Globus pallidus (tissue), 1 donor: ENCODE measurements around the gene DVL1.

ENCODE experiments used
- DNase-seq: peaks from one replicate; pipeline ENCODE4 v3.0.0-alpha.2; 2015; ENCODE audit warnings: low spot score

DVL1 gene

DNA sequence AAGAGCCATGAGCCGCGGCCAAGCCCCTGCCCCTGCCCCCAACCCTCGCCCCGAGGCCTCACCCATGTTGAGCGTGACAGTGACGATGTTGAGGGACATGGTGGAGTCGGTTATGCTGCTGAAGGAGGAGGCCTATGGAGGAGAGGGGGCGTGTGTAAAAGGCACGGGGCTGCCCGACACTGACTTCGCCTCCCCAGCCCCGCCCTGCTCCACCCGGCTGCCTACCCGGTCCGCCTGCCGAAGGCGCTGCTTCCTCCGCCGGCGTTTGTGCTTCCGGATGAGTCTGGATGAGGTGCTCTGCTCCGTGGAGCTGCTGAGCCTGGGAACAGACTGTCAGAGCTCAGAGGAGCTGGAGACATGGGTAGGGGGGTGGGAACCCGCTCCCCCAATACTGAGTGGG lies 9.0 kb downstream of the DVL1 start:
- no peak for DNase-seq

DNA sequence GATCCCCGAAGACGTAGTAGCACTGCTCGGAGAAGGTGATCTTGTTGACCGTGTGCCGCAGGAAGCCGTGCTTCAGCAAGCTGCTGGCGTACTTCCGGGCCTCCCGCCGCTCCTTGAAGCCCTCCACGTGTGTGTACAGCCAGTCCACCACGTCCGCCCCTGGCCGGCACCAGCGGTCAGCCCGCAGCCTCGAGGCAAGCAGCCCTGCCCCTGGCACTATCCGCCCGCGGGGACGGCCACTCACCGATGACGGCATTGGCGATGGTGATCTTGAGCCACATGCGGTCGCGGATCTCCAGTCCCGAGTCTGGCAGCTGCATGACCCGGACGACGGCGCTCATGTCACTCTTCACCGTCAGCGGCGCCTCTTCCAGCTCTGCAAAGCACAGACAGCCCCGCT lies 10.9 kb downstream of the DVL1 start:
- DNase-seq: no peak

DNA sequence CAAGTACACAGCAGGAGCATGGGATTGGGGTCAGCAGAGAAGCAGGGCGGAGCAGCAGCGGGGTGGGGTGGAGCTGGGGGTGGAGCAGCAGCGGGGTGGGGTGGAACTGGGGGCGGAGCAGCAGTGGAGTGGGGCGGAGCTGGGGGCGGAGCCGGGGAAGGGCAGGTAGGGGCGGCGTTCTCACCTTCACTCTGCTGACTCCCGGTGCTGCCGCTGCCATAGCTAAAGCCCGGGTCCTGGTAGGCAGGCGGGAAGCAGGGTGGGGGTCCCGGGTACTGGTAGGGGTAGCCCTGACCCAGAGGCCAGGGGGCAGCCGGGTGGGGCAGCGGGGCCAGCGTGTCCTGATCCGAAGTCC lies 11.4 kb downstream of the DVL1 start:
- no peak for DNase-seq

DNA sequence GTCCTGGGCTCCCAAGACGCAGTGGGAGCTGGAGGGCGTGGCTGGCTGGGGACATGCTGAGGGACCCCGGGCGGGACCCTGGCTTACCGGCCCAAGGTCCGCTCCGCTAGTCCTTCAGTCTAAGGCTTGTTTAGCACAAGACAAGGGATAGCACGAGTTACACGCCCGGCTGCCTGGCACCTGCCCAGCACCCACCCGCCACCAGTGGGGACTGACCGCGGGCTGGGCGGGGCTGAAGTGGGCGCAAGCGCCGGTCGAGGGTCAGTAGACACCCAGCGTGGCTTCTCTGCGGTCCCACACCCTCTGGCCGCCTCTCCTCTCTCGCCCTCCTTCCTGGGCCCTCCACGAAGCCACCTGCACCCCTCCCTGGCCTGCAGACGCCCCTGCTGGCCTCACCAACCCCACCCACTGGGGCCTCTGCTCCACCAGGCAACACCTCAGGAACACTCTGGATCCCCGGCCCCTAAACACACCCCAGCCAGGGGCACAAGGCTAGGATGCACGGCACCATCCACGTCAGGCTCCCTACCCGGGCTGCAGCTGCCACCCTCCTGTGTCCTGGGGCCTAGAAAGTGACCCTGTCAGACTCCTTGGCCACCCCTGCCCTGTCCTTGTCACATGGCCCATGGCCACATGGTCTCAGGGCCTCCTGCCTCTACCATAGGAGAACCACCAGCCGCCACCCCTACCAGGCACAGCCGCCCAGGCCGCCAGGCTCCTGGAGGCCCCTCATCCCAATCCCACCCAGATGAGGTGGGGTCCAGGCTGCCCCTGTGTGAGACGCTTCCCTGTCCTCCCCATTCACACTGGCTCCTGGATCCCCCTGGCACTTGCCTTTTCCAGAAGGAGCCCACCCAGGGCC lies 12.1 kb downstream of the DVL1 start:
- no peak for DNase-seq

DNA sequence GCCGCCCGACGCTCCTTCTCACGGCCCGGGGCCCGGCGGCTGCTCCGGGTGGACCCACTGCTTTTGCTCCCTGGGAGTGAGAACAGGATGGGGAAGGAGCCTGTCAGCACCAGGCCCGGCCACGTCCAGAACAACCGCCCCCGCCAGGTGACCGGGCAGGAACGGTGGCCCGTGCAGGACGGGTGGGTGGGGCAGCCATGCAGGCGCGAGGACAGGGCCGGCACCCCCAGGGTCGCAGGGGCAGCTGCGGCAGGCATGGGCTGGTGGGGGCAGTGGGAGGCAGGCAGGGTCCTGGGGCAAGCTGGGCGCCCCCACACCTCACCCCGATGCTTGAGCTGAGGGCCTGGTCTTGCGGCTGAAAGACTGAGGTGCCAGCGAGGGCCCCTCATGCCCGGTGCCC lies 12.8 kb downstream of the DVL1 start:
- no peak for DNase-seq

DNA sequence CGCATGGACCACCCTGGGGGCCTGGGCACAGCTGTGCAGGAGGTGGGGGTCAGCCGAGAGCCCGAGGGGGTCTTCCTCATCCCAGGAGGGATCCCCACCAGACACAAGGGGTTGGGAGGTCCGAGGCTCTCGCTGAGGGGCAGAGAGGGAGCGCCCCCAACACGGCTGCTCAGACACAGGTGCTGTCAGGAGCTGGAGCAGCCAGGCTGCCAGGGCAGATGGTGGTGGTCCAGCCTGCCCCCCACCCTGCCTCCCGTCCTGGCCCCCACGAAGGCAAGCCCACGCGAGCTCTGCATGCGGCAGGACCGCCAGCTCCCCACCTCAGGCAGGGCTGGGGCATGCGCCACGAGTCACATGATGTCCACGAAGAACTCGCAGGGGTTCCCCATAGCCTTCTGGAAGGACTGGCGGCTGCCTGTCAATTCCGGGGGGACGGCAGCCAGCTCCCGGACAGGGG lies 13.4 kb downstream of the DVL1 start:
- no peak for DNase-seq

DNA sequence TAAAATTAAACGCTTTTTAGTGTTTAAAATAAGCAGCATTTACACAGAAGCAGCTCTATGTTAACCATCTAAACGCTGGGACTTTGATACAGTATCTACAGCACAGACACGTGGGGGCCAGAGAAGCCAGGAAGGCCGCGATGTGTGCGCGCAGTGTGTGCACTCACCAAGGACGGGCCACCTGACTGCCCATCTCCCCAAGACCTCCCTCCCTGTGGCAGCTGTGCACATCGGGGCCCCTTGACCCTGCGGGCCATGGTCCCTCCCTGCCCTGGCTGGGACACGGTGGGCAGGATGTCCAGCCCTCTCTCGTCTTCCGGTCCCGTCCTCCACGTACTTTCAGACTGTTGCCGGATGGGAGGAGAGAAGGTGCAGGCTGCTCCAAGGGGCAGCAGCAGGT lies 13.9 kb downstream of the DVL1 start:
- DNase-seq: no peak

DNA sequence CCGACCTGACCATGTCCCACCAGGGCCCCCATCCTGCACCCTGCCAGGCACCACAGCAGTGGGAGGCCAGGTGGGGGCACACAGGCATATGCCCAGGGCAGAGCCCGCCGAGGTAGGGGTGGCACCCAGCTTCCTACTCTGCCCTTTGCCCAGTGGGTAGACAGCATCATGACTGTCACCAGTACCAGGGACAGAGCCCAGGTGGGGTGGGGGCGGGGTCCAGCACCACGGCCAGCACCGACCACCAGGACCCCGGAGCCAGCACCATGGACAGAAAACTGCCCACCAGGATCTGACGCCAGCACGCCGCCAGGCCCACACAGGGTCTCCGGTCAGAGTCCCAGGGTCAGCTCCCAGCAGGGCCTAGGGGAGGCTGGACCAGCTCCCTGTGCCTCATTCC lies 14.4 kb downstream of the DVL1 start:
- DNase-seq: no peak

DNA sequence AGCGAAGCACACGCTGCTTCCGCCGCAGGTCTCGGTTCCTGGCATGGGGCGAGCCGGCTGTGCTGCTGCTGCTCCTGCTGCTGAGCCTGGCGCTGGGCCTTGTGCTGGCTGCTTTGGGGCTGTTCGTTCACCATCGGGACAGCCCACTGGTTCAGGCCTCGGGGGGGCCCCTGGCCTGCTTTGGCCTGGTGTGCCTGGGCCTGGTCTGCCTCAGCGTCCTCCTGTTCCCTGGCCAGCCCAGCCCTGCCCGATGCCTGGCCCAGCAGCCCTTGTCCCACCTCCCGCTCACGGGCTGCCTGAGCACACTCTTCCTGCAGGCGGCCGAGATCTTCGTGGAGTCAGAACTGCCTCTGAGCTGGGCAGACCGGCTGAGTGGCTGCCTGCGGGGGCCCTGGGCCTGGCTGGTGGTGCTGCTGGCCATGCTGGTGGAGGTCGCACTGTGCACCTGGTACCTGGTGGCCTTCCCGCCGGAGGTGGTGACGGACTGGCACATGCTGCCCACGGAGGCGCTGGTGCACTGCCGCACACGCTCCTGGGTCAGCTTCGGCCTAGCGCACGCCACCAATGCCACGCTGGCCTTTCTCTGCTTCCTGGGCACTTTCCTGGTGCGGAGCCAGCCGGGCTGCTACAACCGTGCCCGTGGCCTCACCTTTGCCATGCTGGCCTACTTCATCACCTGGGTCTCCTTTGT lies 15.5 kb downstream of the DVL1 start:
- DNase-seq: no peak

DNA sequence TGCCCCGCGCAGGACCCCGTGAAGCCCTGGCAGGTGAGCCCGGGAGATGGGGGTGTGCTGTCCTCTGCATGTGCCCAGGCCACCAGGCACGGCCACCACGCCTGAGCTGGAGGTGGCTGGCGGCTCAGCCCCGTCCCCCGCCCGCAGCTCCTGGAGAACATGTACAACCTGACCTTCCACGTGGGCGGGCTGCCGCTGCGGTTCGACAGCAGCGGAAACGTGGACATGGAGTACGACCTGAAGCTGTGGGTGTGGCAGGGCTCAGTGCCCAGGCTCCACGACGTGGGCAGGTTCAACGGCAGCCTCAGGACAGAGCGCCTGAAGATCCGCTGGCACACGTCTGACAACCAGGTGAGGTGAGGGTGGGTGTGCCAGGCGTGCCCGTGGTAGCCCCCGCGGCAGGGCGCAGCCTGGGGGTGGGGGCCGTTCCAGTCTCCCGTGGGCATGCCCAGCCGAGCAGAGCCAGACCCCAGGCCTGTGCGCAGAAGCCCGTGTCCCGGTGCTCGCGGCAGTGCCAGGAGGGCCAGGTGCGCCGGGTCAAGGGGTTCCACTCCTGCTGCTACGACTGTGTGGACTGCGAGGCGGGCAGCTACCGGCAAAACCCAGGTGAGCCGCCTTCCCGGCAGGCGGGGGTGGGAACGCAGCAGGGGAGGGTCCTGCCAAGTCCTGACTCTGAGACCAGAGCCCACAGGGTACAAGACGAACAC lies 16.3 kb downstream of the DVL1 start:
- no peak for DNase-seq

DNA sequence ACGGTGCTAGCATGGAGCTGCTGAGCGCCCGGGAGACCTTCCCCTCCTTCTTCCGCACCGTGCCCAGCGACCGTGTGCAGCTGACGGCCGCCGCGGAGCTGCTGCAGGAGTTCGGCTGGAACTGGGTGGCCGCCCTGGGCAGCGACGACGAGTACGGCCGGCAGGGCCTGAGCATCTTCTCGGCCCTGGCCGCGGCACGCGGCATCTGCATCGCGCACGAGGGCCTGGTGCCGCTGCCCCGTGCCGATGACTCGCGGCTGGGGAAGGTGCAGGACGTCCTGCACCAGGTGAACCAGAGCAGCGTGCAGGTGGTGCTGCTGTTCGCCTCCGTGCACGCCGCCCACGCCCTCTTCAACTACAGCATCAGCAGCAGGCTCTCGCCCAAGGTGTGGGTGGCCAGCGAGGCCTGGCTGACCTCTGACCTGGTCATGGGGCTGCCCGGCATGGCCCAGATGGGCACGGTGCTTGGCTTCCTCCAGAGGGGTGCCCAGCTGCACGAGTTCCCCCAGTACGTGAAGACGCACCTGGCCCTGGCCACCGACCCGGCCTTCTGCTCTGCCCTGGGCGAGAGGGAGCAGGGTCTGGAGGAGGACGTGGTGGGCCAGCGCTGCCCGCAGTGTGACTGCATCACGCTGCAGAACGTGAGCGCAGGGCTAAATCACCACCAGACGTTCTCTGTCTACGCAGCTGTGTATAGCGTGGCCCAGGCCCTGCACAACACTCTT lies 17.0 kb downstream of the DVL1 start:
- DNase-seq: no peak

DNA sequence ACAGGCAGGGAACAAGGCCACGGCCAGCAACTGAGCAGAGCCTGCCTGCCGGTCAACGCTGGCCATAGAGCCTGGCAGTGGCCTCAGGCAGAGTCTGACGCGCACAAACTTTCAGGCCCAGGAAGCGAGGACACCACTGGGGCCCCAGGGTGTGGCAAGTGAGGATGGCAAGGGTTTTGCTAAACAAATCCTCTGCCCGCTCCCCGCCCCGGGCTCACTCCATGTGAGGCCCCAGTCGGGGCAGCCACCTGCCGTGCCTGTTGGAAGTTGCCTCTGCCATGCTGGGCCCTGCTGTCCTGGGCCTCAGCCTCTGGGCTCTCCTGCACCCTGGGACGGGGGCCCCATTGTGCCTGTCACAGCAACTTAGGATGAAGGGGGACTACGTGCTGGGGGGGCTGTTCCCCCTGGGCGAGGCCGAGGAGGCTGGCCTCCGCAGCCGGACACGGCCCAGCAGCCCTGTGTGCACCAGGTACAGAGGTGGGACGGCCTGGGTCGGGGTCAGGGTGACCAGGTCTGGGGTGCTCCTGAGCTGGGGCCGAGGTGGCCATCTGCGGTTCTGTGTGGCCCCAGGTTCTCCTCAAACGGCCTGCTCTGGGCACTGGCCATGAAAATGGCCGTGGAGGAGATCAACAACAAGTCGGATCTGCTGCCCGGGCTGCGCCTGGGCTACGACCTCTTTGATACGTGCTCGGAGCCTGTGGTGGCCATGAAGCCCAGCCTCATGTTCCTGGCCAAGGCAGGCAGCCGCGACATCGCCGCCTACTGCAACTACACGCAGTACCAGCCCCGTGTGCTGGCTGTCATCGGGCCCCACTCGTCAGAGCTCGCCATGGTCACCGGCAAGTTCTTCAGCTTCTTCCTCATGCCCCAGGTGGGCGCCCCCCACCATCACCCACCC lies 17.9 kb downstream of the DVL1 start, which contains the start of gene TAS1R3:
Gene TAS1R3 (plus strand): TSS at position 213 of the 898 bp plus-strand sequence. CDS start 66 bp downstream, at position 279.
- DNase-seq: no peak

DNA sequence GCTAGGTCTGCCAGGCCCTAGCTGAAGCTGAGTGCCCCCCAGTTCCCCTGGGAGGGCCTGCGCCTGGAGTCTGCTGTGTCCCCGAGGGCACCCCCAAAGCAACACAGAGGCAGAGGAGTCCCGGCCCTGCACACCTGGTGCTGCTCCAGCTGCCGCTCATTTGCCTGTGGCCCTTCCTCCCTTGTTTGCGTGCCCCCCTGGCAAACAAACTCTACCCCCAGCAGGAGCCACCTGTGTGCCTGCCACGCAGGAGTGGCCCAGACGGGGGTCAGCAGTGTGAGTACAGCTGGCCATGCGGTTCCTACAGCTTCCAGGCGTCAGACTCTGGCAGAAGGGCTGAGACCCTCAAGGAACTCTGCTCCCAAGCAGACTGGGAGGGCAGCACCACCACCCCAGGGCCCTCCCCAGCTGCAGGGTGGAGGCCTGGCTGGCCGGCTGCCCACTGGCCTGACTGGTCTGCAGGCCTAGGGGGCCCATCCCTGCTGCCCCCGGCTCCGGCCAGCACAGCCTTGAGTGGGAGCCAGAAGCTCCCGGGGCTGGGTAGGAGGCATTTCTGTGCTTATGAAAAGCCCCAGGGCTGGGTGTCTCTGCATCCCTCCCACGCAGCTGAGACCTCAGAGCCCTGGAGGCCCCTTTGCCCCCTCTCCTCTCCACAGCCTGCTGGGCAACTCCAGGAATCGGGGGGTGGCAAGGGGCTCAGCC lies 18.7 kb downstream of the DVL1 start:
- no peak for DNase-seq

DNA sequence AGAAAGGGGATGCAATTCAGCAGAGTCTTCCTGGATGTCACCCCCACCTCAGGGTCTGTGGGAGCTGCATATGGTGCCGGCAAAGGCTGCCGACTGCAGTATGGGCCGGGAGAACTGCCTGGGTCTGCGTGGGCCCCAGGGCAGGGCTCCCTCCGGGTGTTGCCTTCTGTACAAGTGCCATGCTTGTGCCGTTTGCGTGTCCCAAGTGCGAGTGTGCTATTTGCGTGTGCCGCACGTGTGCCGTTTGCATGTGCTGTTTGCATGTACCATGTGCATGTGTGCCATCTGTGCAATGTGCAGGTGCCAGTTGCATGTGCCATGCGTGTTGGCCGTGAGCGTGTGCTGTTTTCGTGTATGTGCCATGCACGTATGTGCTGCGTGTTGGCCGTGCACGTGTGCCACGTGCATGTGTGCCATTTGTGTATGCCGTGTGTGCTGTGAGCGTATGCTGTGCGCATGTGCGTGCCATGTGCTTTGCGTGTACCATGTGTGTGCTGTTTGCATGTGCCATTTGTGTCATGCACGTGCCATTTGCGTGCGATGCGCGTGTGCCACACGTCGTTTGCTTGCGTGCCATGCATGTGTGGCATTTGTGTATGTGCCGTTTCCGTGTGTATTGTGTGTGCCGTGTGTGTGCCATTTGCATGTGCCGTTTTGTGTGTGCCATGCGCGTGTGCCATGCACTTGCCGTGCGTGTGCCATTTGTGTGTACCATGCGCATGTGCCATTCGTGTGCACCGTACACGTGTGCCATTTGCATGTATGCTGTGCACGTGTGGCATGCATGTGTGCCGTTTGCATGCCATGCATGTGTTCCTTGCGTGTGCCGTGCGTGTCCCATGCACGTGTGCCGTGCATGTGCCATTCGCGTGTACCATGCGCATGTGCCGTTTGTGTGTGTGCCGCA lies 19.7 kb downstream of the DVL1 start:
- no peak for DNase-seq

DNA sequence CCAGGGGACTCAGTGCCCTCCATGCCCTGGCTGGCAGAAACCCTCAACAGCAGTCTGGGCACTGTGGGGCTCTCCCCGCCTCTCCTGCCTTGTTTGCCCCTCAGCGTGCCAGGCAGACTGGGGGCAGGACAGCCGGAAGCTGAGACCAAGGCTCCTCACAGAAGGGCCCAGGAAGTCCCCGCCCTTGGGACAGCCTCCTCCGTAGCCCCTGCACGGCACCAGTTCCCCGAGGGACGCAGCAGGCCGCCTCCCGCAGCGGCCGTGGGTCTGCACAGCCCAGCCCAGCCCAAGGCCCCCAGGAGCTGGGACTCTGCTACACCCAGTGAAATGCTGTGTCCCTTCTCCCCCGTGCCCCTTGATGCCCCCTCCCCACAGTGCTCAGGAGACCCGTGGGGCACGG lies 21.0 kb downstream of the DVL1 start:
- no peak for DNase-seq

DNA sequence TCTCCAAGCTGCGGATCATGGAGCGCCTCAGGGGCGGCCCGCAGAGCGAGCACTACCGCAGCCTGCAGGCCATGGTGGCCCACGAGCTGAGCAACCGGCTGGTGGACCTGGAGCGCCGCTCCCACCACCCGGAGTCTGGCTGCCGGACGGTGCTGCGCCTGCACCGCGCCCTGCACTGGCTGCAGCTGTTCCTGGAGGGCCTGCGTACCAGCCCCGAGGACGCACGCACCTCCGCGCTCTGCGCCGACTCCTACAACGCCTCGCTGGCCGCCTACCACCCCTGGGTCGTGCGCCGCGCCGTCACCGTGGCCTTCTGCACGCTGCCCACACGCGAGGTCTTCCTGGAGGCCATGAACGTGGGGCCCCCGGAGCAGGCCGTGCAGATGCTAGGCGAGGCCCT lies 21.9 kb downstream of the DVL1 start:
- DNase-seq: no peak

DNA sequence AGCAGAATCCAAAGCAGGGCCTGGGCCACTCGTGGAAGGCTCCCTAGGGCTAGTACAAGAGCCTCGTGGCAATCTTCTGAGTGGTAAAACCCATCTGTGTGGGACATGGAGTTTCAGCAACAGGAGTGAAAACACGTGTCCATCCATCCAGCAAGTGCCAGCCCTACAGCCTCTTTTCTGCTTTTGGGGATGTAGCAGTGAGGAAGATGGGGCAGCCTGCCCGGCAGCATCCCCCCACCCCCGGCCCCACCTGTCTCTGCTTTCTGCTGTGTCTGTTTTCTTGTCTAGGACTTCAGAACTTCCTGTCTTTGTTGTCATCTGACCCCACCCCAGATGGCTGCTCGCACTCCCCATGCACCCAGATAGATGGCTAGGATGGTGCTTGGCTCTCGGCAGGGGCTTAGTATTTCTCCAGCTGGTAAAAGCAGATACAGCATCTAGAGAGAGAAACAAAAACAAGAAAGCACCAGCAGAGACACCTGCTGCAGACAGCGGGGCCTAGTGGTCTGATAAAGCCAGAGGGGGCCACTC lies 23.1 kb downstream of the DVL1 start:
- DNase-seq: no peak

DNA sequence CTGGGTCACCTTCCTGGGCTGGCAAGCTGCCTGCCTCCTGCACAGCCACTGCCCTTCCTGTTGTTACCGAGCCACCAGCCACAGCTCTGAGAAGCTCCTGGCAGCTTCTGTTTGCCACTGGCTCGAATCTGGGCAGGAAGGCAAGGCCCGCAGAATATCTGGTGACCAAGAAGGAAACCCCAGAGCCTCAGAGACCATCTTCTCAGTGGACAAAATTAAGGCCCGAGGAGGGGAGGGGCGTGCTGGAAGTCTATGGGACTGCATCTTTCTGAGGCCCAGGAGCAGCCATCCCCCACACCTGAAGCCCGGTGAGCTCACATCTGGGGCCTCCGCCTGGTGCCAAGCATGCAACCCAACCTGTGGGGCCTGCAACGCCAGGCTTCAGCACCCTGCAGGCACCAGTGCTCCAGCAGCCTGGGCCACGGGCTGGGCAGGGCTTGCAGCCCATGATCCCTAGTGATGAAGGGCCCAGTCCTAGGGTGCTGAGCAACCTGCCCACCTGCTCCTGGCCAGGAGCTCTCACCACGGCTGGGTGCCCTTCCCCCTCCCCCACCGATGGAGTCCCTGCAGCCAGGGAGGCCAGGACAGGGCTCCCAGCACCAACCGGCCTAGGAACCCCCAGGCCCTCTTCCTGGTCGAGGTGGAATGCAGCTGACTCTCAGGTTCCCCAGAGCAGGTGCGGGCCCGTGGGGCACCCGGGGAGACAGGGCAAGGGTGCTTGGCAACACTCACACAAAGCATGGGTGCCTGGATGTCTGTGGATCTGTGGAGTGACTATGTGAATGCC lies 23.7 kb downstream of the DVL1 start:
- DNase-seq: no peak
